Right ventricle myocardium inferior (tissue), 1 donor: ENCODE data around the gene COL7A1. TPM values are rescaled to one million over a fixed set of nuclear protein-coding genes. Genes with fewer than 3 reads are reported as not detected.

ENCODE experiments used
- ATAC-seq: fragments of 200-7000 bp; cut with Tn5 transposase; one replicate; pipeline ENCODE4 v1.9.1; 2020; ENCODE audit warnings: mild to moderate bottlenecking, moderate library complexity
- DNase-seq: peaks from one replicate; pipeline ENCODE4 v3.0.0; 2021; ENCODE audit errors: missing footprints
- intact Hi-C: fragments of 100-400 bp; cut with DNase I; formaldehyde crosslinking; loops from one replicate; pipeline ENCODE4 v1.11.0; 2022
- total RNA-seq: library from RNA; stranded (reverse); fragmentation: NEBNext Ultra II Directional; extraction: Animal tissue kit (Norgen Biotek cat#: 25700); gene quantifications from one replicate; pipeline ENCODE4 v1.2.1, GENCODE V29; 2021
- donor health status: DM: no; HTN: yes; CAD: no; lungs with severe emphysema.

COL7A1 gene
- total RNA-seq, 1 donor from 2014 or later, result 14.9 TPM

DNA sequence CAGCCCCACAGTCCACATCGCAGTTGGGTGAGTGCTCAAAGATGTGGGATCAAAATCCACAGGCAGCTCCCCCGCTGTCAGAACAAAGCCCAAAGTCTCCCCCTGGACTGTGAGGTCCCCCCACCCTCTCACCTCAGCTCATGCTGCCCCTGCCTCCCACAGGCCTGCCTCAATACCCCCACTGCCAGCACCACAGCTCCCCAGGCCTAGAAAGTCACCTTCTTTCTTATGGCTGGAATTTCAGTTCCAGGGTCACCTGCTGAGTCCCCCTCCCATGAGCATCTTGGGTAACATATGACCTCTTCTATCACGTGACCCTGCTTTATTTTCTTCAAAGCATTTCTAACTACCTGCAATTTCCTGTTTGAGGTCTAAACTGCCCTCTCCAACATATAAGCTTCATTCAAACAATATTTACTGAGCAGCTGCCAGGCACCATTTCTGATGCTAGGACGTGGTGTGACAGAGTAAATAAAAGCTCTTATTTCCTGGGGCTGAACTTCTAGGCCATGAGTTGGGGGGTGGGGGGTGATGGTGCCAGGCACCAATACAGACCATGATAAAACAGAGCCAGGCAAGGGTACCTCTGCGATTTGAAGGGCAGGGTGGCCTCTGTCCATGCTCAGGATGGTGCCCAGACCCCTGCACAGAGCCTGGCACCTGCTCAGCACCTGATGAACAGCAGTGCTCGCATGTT lies 28.9 kb upstream of the COL7A1 start:
- no peak for ATAC-seq
- intact Hi-C loops, result no loop called here
- no peak for DNase-seq

- DNase-seq, result no peak
- ATAC-seq, result no peak
- intact Hi-C loops, result no loop called here
Observed at GRCh38 chr3:48621461-48621869, 26.3 kb upstream of the COL7A1 start, which contains the start of gene TMEM89. Gene TMEM89 (minus strand): TSS chr3:48621769. CDS start chr3:48621756, 13 bp downstream.

DNA sequence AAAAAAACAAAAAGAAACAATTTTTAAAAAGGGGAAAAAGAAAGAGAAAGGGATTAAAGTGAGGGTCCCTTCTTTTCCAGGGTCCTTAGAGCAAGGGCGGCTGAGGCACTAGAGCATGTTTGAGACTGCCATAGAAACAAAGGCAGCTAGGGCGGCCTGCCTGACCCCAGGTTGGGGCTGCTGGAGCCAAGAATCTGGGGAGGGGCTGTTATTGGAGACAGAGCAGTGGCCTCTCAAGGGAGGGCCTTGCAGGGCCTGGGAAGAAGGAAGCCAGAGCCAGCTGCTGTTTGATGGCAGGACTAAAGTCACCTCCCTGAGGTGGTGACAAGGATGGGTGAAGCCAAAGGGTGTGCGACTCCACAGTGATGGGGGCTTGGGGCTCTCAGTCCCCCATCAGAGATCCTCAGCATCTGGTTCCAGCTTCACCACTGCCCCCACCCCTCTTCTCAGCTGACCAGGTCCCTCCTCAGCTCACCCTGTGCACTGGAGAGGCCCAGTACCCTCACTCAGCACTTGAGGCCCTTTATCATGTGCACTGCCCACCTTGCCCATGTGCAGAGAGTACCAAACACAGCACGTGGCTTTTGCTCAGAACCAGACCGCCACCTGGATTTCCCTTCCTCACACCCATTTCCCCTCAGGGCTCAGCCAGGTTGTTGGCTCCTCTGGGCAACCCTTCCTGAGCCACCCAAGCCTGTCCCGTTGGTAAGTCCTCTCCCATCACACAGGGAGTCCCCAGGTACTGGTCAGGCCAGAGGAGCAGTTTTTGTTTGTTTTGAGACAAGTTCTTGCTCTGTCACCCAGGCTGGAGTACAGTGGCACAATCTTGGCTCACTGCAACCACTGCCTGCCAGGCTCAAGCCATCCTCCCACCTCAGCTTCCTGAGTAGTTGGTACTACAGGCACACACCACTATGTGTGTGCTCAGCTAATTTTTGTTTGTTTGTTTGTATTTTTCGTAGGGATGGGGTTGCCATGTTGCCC lies 24.7 kb upstream of the COL7A1 start:
- intact Hi-C loops, result no loop called here
- ATAC-seq, result no peak

DNA sequence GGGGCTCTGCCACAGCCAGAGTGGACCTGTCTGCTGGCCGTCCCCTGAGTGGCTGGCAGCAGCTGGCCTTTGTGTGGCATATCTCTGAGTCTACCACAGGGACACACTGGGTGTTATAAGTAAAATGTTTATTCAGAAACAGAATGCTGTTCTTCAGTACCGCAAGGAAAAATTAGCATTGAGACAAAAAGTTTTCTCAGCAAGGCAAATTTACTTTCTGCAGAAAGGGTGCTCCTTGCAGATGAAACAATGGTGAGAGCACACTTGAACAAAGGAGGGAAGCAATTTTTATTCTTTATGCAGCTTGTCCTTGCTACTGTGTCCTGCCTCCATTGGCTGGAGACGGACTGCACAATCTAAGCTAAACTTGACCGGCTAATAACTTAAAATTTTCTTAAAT lies 22.4 kb upstream of the COL7A1 start:
- intact Hi-C loops, result no loop called here
- ATAC-seq (no peak), DNase-seq (no peak)

More for the DNA sequence above, 24.7 kb upstream of the COL7A1 start:
- no peak for DNase-seq

DNA sequence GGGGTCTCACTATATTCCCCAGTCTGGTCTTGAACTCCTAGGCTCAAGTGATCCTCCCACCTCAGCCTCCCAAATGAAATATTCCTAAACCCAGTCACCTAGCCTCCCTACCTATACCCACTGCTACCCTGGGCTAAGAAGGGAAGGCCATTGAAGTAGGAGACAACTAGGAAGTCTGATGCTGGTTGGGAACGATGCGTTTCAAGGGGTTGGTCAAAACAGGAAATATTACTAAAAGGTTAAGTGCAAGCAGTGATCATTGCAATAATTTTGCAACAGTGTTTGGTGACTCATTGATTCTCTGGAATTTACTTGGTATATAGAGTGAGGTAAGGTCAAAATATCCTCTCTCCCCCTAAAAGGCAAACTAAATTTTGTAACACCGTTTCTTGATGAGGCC lies 18.9 kb upstream of the COL7A1 start:
- intact Hi-C loops, result no loop called here
- DNase-seq, result no peak
- ATAC-seq, result no peak

DNA sequence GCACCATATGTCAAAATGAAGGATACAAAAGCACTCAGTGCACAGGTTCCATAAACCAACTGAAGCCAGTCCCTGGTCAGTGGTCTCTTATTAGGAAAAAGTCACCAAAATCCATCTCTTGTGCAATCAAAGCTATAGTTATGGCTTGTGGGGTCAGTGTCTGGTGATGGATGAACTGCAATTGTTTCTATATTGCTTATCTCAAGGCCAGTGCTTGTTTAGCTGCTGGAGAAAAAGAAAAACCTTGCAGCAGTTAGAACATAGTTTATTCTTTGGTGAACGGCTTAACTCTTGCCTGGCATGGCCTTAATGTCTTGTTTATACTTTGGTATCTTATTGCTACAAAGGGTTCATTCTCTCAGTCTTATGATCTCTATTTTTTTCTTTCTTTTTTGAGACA lies 17.2 kb upstream of the COL7A1 start:
- intact Hi-C loops, result no loop called here
- DNase-seq, result no peak
- ATAC-seq, result no peak

DNA sequence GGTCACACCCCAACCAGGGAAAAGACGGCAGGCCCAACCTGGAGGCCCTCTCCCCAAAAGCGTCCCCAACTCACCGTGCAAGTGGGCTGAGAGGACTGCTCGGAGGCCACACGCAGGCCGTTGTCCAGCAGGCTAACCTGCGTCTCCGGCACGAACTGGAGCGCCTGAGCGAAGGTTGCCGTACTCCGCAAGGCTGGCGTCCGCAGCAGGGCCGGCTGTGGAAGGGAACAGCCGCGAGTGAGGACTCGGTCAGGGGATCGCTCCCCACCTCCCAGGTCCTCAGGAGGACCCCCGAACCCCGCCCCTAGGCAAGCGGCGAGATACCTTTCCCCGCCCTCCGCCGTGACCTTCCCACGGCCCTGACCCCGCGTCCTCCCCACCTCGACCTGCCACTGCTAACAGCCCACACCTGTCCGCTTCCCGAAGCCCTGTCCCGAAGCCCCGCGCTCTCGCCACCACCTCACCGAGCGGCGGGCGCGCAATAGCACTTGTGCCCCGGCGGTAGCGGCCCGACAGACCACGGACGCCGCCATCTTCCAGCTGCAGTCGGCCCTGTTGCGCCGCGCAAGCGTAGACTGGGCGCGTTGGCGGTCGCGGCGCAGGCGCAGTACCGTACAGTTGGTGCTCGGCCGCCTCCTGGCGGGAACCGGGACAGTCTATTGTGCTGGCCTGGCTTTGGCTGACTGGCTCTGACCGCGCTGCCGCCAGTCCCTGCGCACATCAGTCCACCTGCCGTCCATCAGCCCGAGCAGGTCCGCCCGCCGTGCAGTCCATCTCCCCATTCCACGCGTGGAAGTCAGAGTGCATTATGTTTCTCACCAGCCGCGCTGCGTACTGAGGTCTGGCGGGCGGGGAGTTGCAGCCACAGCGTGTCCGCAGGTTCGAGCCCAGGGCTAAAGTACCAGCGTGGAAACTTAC lies 14.2 kb upstream of the COL7A1 start, which contains the start of gene UQCRC1:
TSS of gene UQCRC1 (minus strand) at position 559 of the 918 bp plus-strand sequence. CDS start at position 533, 26 bp downstream.
- DNase-seq (peak; percentile 96), ATAC-seq (peak; percentile 100)
- intact Hi-C loops, result loop anchor here (2.0 kb wide), 2 partner anchors 25 to 53 kb away; partner anchors contain the start of genes PFKFB4 and SLC26A6

GRCh38 chr3:48607519-48607918 lies 12.4 kb upstream of the COL7A1 start:
- DNase-seq (no peak), ATAC-seq (no peak)
- intact Hi-C loops, result no loop called here

GRCh38 chr3:48601622-48601994 lies 6.5 kb upstream of the COL7A1 start:
- DNase-seq (peak; percentile 86), ATAC-seq (peak; percentile 45)
- intact Hi-C loops, result no loop called here

GRCh38 chr3:48600711-48601621 lies 5.8 kb upstream of the COL7A1 start:
- no peak for ATAC-seq
- intact Hi-C loops, result no loop called here
- peak; percentile 55 for DNase-seq

GRCh38 chr3:48599509-48600285 lies 4.6 kb upstream of the COL7A1 start:
- no peak for ATAC-seq
- intact Hi-C loops, result loop anchor here (2.0 kb wide), 1 partner anchor 41 kb away; no protein-coding TSS in a partner anchor

GRCh38 chr3:48599077-48599501 lies 4.0 kb upstream of the COL7A1 start:
- no peak for ATAC-seq
- peak; percentile 59 for DNase-seq
- intact Hi-C loops, result loop anchor here (2.0 kb wide), 1 partner anchor 40 kb away; no protein-coding TSS in a partner anchor

More at GRCh38 chr3:48599509-48600285, 4.6 kb upstream of the COL7A1 start:
- peak; percentile 53 for DNase-seq

DNA sequence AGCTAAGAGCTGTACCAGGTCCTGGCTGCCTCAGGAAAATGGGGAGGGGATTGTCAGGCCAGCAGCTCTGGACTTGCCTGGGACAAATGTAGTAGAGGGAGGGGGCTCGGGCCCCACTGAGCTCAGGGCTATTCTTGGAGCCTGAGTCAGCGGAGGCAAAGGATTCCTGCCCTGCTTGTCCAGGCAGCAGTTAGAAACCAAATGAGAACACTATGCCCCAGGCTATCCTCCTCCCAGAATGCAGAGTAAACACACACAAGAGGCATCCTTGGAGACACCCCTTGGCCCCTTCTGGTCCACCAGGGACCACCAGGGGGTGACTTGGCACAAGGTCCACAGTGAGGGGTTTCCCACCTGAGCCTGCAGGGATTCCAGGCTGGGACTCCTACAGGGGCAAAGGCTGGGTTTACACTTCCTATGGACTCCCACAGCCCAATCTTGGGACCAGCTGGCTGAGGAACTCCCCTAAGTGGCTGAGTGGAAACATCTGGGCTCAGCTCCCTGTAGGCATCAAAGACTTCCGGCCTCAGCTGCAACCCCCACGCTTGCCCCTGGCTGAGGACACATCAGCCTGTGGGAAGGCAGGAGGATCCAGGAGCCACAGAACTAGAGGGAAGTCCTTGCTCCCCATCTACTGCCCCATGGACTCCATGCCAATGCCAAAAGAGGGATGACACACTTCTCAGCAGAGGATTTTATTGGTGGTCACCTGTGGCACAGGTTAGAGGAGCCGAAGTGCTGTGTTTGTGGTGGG lies 3.4 kb upstream of the COL7A1 start:
- DNase-seq (peak; percentile 74), ATAC-seq (peak; percentile 80)
- intact Hi-C loops, result loop anchor here (2.0 kb wide), 1 partner anchor 40 kb away; no protein-coding TSS in a partner anchor

DNA sequence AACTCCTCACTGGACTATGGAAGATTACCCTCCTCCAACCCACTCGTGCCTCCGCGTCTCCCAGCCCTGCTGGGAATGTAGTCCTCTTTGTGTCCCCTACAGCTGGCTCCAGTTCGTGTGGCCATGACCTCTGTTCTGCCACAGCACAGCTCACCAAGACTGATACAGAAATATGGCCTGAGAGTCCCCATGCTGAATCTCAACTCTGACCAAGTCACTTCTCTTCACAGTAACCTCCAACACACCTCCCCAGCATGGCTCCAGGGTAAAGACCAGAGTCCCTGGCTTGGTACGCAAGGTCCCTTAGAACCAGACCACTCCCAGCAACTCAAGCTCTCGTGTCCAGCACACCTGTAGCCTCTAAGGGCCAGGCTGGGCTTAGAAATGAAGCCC lies 2.3 kb upstream of the COL7A1 start:
- intact Hi-C loops, result no loop called here
- DNase-seq (peak; percentile 43), ATAC-seq (no peak)

- no peak for ATAC-seq
- intact Hi-C loops, result no loop called here
Observed at GRCh38 chr3:48596676-48597407, 1.7 kb upstream of the COL7A1 start.

More at GRCh38 chr3:48596676-48597407, 1.7 kb upstream of the COL7A1 start:
- peak; percentile 40 for DNase-seq
